Activated CD4-positive, alpha-beta T cell treated with anti-CD3 and anti-CD28 coated beads, Interleukin-2, amount 10 ng/mL, durations not matched to agents 24 days and 14 days (primary cell): Measurements from ENCODE around the gene CTSW. TPM values are rescaled to one million over a fixed set of nuclear protein-coding genes. Genes with fewer than 3 reads are reported as not detected.

Source experiments
- DNase-seq: peaks from one replicate; pipeline ENCODE4 v3.0.0; 2022
- H3K27ac Mint-ChIP-seq: one replicate; pipeline ENCODE4 v1.8.0; 2022; ENCODE audit warnings: mild to moderate bottlenecking, mixed read lengths
- H3K27me3 Mint-ChIP-seq: one replicate; pipeline ENCODE4 v1.8.0; 2022; ENCODE audit warnings: mixed read lengths
- H3K36me3 Mint-ChIP-seq: one replicate; pipeline ENCODE4 v1.8.0; 2022; ENCODE audit warnings: low read depth, mild to moderate bottlenecking, mixed read lengths
- H3K4me1 Mint-ChIP-seq: one replicate; pipeline ENCODE4 v1.8.0; 2021; ENCODE audit warnings: mixed read lengths
- H3K4me3 Mint-ChIP-seq: one replicate; pipeline ENCODE4 v1.8.0; 2022; ENCODE audit warnings: mild to moderate bottlenecking, moderate library complexity, mixed read lengths
- H3K9me3 Mint-ChIP-seq: one replicate; pipeline ENCODE4 v1.8.0; 2021; ENCODE audit warnings: mixed read lengths
- intact Hi-C: fragments of 100-400 bp; cut with micrococcal nuclease; formaldehyde crosslinking; loops from one replicate; pipeline ENCODE4 v1.15.1; 2023
- total RNA-seq: library from RNA; stranded (reverse); gene quantifications from 2 replicates; pipeline ENCODE4 v1.2.3, GENCODE V29; 2022

CTSW gene
- total RNA-seq, 1 donor from 2014 or later: 7.5 TPM

GRCh38 chr11:65882120-65883057, 2.8 kb downstream of the CTSW start:
- no peak for DNase-seq
- no peak overlapping the region for H3K4me3 Mint-ChIP-seq
- peaks cover 26% of the 10 kb centered on the region for H3K36me3 Mint-ChIP-seq
- no peaks in the 10 kb centered on the region for H3K27me3 Mint-ChIP-seq
- no peak overlapping the region for H3K27ac Mint-ChIP-seq
- H3K4me1 Mint-ChIP-seq: peaks cover 40% of the 10 kb centered on the region
- no peaks in the 10 kb centered on the region for H3K9me3 Mint-ChIP-seq
- intact Hi-C loops: no loop called here

DNA sequence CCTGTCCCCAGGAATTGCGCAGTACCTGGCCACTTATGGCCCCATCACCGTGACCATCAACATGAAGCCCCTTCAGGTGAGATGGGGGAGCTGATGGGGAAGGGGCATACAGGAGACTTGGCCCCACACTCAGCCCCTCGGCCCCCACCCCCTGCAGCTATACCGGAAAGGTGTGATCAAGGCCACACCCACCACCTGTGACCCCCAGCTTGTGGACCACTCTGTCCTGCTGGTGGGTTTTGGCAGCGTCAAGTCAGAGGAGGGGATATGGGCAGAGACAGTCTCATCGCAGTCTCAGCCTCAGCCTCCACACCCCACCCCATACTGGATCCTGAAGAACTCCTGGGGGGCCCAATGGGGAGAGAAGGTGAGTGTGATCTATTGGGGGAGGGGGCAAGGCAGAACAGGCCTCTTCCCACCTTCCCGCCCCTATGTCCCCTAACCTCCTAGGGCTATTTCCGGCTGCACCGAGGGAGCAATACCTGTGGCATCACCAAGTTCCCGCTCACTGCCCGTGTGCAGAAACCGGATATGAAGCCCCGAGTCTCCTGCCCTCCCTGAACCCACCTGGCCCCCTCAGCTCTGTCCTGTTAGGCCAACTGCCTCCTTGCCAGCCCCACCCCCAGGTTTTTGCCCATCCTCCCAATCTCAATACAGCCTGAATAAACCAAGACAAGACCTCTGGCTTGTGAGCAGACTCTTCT, 3.6 kb downstream of the CTSW start:
- intact Hi-C loops: no loop called here
- peaks cover 42% of the 10 kb centered on the region for H3K4me1 Mint-ChIP-seq

DNA sequence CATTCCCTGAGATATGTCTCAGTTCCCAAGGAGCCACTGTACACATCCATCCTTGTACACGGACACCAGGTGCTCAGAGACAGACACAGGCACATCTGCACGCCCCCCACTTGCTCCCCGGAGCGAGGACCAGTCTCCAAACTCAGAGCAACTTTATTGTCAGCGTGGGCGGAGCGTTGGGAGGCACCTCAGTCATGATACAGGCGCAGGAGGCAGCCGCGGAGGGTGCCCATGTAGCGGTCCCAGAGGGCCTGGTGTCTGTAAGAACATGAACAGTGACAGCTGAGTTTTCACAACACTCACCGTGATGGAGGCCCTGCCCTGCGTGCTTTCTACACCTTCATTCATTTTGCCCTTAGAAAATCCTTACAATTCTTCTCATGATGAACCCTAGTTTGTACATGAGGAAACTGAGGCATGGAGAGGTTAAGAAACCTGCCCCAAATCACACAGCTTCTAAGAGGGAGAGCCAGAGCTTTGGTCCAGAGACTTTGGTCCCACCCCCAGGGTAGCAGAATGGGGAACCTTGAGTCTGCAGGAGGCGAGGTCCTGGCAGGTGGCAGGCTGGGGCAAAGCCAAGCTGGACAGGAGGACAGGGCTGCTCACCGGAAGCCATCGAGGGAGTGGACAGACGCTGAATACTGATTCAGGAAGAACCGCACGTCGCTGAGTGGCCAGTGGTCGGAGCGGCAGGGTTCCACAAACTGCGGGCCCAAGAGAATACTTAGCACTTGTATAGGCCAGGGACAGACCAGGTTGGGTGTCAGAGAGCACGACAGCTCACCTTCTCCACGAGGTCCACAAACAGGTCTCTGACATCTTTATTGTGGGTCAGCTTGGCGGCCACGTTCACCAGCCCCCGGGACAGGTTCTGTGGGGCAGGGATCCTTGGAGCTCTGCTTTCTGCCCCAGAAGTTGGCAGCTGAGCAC, 4.4 kb downstream of the CTSW start:
- intact Hi-C loops: loop anchor here (1.0 kb wide), 1 partner anchor 105 kb away; no protein-coding TSS in a partner anchor
- H3K36me3 Mint-ChIP-seq: peaks cover 28% of the 10 kb centered on the region

More for the DNA sequence above, 3.6 kb downstream of the CTSW start:
- no peaks in the 10 kb centered on the region for H3K27me3 Mint-ChIP-seq
- no peak for DNase-seq
- no peak overlapping the region for H3K4me3 Mint-ChIP-seq
- peaks cover 27% of the 10 kb centered on the region for H3K36me3 Mint-ChIP-seq
- H3K27ac Mint-ChIP-seq: no peak overlapping the region
- no peaks in the 10 kb centered on the region for H3K9me3 Mint-ChIP-seq

GRCh38 chr11:65884716-65885092, 5.1 kb downstream of the CTSW start:
- H3K4me3 Mint-ChIP-seq: no peak overlapping the region
- peaks cover 28% of the 10 kb centered on the region for H3K36me3 Mint-ChIP-seq
- peak; percentile 96 for DNase-seq
- H3K9me3 Mint-ChIP-seq: no peaks in the 10 kb centered on the region
- H3K4me1 Mint-ChIP-seq: peaks cover 43% of the 10 kb centered on the region
- peak overlapping the region; percentile 62 for H3K27ac Mint-ChIP-seq
- intact Hi-C loops: loop anchor here (1.0 kb wide), 1 partner anchor 105 kb away; no protein-coding TSS in a partner anchor
- H3K27me3 Mint-ChIP-seq: no peaks in the 10 kb centered on the region

More for the DNA sequence above, 4.4 kb downstream of the CTSW start:
- peak overlapping the region; percentile 62 for H3K27ac Mint-ChIP-seq
- peaks cover 43% of the 10 kb centered on the region for H3K4me1 Mint-ChIP-seq
- DNase-seq: no peak
- H3K4me3 Mint-ChIP-seq: no peak overlapping the region
- no peaks in the 10 kb centered on the region for H3K27me3 Mint-ChIP-seq
- no peaks in the 10 kb centered on the region for H3K9me3 Mint-ChIP-seq

DNA sequence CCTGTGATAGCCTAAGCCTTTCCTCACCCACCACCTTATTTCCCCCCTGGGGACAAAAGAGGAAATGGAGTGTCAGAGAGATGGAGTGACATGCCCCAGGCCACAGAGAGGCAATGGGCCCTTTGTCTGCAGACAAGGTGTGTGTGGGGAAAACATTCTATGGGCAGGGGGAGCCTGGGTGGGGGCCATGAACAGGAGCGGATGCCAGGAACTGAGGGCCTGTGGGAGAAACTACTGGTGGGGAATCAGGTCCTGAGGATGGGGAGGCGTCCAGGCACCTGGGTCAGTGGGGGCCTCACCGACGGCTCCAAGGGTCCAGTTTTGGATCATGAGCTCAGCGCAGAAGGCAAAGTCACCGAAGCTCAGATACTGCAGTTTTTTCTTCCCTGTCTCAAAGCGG, 5.6 kb downstream of the CTSW start:
- no peak overlapping the region for H3K27ac Mint-ChIP-seq
- H3K27me3 Mint-ChIP-seq: no peaks in the 10 kb centered on the region
- H3K4me3 Mint-ChIP-seq: no peak overlapping the region
- no peaks in the 10 kb centered on the region for H3K9me3 Mint-ChIP-seq
- intact Hi-C loops: no loop called here
- H3K4me1 Mint-ChIP-seq: peaks cover 46% of the 10 kb centered on the region
- no peak for DNase-seq
- H3K36me3 Mint-ChIP-seq: peaks cover 28% of the 10 kb centered on the region

DNA sequence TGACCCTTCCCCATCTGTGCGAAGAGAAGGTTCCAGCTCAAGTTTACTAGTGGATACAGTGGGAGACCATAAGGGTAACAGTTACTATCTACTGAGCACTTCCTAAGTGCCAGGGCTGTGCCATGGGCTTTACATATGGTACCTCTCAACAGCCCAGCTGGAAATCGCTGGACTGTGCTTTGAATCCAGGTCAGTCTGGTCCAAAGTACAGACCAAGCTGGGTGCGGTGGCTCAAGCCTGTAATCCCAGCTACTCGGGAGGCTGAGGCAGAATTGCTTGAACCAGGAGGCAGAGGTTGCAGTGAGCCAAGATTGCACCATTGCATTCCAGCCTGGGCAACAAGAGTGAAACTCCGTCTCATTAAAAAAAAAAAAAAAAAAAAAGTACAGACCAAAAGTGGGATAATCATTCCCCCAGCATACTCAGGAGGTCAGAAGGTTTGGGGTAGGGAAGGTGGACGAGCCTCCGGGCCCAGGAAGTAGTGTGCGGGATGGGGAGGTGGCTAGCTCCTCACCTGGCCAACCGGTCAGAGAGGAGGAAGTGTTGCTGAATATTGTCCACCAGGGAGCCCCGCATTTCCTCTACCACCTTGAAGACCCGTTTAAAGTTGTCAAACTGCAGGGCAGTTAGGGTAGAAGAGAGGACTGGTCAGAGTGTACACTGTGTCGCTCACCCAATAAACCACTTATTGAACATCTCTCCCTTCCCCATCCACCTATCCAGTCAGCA, 6.3 kb downstream of the CTSW start:
- Mint-ChIP-seq H3K9me3 (no peaks in the 10 kb centered on the region), H3K4me3 (peak overlapping the region; percentile 95), H3K4me1 (peaks cover 42% of the 10 kb centered on the region), H3K27me3 (no peaks in the 10 kb centered on the region), H3K36me3 (peaks cover 28% of the 10 kb centered on the region), H3K27ac (no peak overlapping the region)
- DNase-seq: no peak
- intact Hi-C loops: no loop called here

DNA sequence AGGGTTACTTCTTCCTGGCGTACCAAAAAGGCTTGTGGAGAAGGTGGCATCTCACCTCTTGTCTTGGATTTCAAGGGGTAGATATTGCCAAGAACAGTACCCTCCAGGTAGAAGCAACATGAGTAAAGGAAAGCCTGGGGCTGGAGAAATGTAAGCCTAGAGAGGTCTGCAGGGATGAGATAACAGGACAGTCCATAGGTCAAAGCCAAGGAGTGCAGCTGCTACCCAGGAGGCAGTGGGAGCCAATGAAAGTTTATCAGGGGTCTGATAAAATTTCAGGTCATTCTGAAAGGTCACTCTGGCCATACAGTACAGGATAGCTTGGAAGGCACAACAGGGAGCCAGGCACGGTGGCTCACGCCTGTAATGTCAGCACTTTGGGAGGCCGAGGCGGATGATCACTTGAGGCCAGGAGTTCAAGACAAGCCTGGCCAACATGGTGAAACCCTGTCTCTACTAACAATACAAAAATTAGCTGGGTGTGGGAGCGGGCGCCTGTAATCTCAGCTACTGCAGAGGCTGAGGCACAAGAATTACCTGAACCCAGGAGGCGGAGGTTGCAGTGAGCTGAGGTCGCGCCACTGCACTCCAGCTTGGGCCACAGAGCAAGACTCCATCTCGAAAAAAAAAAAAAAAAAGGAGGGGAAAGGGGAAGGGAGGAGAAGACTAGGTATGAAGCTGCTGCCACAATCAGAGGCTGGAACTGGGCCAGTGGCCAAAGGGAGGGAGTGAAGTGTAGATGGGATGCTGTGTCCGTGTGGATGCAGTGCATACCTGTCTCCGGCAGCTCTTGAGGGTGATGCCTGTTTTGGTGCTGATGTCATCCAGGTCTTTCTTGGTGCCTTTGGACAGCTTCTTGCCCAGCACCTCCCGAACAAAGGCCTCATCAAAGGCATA, 7.4 kb downstream of the CTSW start:
- no peak for DNase-seq
- peaks cover 40% of the 10 kb centered on the region for H3K4me1 Mint-ChIP-seq
- H3K27ac Mint-ChIP-seq: peak overlapping the region; percentile 98
- no peaks in the 10 kb centered on the region for H3K9me3 Mint-ChIP-seq
- peaks cover 32% of the 10 kb centered on the region for H3K36me3 Mint-ChIP-seq
- peak overlapping the region; percentile 95 for H3K4me3 Mint-ChIP-seq
- intact Hi-C loops: no loop called here
- no peaks in the 10 kb centered on the region for H3K27me3 Mint-ChIP-seq

DNA sequence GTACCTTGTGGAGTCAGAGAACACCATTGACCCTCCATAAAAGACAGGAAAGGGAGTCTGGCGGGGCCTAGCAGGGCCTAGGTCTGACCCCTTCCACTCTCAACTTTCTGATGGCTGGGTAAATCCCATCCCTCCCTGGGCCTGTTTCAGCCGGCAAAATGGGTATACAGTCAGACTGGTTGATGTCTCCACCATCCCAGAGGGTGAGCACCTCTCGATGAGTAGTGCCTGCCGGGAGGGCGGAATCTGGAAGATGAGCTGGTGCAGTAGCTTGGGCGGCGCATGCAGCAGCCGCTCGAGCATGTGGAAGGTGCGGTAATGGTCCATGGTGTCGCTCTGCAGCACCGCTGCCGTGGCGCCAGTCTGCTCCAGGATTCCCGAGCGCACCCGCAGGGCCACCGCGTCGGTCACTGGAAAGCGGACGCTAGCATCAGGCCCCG, 8.1 kb downstream of the CTSW start:
- Mint-ChIP-seq H3K4me1 (peaks cover 47% of the 10 kb centered on the region), H3K36me3 (peaks cover 37% of the 10 kb centered on the region), H3K9me3 (no peaks in the 10 kb centered on the region), H3K4me3 (peak overlapping the region; percentile 95), H3K27ac (peak overlapping the region; percentile 98), H3K27me3 (no peaks in the 10 kb centered on the region)
- intact Hi-C loops: loop anchor here (1.0 to 2.0 kb wide), 5 partner anchors 13 to 102 kb away; partner anchors contain the start of genes FOSL1, MUS81 and SART1
- no peak for DNase-seq

DNA sequence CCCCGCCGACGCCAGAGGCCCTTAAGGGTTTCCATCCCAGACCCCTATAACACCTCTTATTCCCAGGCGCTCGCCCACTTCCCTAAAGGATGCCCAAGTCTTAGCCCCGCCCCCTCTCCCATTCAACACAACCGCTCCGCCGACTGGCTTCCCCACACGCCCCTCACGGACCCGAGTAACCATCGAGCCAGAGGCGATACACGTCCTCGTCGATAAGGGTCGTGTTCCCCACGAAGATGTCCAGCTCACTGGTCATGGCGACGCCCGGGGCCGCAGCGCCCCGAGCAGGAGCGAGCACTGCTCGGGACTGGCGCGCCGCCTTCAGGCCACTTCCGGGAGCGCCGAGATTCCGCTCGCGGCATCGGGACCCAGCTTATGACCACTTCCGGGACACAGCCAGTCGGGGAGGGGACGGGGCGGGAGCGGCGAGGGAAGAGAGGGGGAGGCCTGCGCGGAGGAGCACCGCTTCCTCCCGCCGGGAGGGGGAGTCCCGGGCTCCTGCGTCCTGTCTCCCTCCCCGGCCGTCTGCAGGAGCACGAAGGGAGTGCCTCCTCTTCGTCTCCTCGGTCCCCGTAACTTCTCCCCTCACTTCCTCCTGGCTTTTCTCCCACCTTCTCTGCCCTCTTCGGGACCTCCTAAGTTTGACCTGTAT, 8.7 kb downstream of the CTSW start, which contains the start of gene FIBP:
Gene FIBP (minus strand): TSS at position 309 of the 652 bp plus-strand sequence. CDS start 53 bp downstream, at position 256.
- intact Hi-C loops: loop anchor here (1.0 to 2.0 kb wide), 5 partner anchors 12 to 101 kb away; partner anchors contain the start of genes FOSL1, MUS81 and SART1
- peak; percentile 98 for DNase-seq
- H3K27ac Mint-ChIP-seq: peak within 1 kb of the TSS; percentile 98
- H3K4me3 Mint-ChIP-seq: peak within 1 kb of the TSS; percentile 95
- no peaks in the 10 kb centered on the region for H3K9me3 Mint-ChIP-seq
- peaks cover 51% of the 10 kb centered on the region for H3K4me1 Mint-ChIP-seq
- peaks cover 38% of the 10 kb centered on the region for H3K36me3 Mint-ChIP-seq
- H3K27me3 Mint-ChIP-seq: no peaks in the 10 kb centered on the region

- H3K9me3 Mint-ChIP-seq: no peaks in the 10 kb centered on the region
- peaks cover 35% of the 10 kb centered on the region for H3K36me3 Mint-ChIP-seq
- peak within 1 kb of the TSS; percentile 98 for H3K27ac Mint-ChIP-seq
- H3K27me3 Mint-ChIP-seq: no peaks in the 10 kb centered on the region
- H3K4me1 Mint-ChIP-seq: peaks cover 54% of the 10 kb centered on the region
- peak; percentile 100 for DNase-seq
- peak within 1 kb of the TSS; percentile 95 for H3K4me3 Mint-ChIP-seq
- intact Hi-C loops: loop anchor here (1.0 to 5.0 kb wide), 2 partner anchors 29 to 178 kb away; partner anchors contain the start of genes C11orf68, DRAP1 and KAT5
Observed at GRCh38 chr11:65890324-65891218, 10.9 kb downstream of the CTSW start, which contains the start of gene CCDC85B. Gene CCDC85B, plus strand, starts transcription at chr11:65890673. Its CDS starts 111 bp downstream, at chr11:65890784.
